NCI-H146 (cell line): Measurements from ENCODE around the gene RRP1B.

Experiments
- DNase-seq: peaks from one replicate; lab custom pipeline; 2025; lab: John Stamatoyannopoulos, UW

RRP1B gene

DNA sequence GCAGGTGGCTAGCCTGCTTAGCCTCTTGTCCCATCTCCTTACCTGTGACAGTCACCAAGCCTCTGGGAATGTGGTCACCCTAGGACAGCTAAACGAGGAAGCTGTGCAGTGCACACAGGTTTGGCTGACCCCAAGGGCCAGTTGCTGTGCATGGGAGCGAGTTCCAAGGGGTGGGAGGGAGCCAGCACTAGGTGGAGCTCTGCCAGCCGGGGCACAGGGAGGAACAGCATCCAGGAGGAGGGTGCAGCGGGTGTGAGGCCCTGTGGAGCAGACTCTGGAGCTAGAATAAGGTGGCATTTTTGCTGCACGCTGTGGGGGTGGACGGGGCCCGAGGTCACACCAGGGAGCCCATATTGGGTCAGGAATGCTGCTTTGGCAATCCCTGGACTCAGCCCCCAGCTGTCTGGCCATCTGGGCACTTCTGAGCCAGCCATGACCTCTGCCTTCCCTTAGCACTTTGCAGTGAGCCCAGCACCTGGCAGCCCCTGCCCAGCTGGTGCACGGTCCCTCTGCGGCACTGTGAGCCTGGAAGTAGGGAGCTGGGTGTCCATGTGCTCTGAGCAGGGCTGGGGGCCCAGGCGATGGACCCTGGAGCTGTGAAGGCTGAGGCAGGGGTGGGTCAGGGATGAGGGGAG is 68.3 kb downstream of the RRP1B start:
- DNase-seq: no peak

DNA sequence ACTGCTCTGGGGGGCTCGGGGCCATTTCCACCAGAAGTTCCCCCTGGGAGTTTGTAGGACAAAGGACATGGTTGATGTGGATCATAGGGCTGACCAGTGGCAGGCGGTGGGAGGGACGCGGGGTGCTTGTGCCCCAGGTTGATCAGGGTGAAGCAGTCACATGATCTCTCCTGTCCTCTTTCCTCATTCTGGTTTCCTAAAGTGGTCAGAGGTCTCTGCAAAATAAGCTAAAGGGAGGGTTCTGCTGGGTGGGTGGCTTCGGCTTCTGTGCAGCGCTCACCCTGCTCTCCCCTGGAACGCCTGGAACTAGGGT is 68.8 kb downstream of the RRP1B start:
- no peak for DNase-seq

DNA sequence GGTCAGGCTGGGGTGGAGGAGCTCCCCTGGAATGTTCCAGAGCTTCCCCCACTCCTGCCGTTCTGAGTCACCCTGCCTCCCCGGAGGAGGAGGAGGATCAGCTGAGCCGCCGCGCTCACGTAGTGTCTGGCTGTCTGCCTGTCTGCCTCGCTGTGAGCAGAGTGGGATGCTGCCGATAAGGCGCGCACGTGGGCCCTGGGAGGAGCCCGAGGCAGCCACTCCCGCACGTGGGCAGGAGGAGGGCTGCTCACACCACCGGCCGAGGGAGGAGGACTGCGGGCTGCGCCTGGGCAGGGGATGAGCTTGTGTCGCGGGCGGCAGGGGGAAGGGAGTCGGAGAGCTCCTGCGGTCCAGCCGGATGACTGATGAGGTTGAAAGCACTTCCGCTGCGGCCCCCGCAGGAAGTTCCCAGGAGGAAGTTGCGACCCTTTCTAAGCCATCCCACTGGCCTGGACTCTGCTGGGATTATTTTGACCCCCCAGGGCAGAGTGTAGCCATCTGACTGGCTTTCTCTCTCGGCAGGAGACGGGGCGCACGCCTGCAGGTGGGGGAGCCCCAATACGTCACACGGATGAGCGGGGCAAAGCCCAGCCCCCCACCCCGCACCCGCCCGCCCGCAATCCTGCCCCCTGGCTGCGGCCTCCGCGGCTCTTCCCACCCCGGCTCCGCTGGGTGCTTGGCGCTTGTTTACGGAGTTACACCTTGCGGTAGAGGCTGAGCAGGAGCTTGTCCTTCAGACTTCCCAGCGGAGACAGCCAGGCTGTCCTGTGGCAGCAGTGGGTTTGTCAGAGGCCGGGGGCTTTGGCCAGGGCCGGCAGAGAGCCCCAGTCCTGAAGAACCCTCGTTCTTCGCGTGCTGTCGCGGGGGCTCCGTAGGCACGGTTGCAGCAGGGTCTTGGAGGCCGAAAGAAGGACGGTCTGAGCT is 69.4 kb downstream of the RRP1B start:
- peak; percentile 81 for DNase-seq

DNA sequence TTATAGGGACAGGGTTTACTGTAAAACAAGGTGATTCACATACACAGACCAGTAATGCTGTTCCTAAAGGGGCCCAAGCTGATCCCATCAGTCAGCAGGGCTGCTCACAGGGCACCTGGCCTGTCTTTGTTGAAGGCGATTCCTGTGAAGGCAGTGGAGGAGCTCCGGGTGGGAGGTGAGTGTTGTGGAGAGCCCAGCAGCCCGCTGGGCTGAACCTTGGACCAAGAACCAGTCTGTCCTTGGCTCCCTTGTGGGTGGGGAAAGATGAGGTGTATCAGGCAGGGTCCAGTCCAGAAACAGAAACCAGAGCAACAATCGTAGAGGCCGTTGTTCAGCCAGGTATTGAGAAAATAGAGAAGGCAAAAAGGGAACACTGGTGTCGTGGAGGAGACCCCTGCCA is 72.1 kb downstream of the RRP1B start:
- DNase-seq: no peak

DNA sequence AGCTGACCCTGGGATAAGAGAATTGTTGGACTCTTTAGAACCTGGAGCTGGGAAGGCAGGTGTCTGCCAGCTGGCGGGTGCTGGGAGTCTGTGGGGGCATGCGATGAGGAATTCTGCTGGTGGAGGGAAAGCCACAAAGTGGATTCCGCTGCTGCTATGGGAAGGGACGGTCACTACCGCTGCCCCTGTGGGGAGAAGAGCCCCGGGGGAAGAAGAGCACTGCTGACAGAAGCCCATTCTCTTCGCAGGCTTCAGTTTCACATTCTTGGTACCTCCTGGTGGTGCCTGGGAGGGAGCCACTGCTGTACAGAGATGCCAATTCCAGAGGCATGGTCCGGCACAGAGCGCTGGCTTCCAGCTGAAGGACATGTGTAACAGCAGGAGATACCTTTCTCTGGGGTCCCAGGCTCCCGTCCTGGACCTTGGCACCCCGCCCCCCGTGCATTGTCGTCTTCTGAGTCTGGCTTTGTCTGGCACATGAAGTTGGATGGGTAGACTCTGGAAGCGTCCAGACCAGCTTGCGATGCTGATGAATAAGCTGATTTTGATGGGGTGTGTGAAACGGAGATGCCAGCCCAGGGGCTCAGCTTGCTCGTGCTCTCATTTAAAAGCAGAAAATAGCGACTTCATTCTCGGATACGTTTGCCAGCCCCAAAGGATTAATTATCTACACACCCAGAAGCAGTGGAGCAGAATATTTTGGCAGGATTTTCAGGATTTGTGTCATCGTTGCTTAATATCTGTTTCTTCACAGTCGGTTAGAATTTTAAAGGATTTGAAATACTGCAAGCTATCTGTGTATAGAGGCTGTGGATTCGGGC is 72.7 kb downstream of the RRP1B start:
- DNase-seq: no peak

DNA sequence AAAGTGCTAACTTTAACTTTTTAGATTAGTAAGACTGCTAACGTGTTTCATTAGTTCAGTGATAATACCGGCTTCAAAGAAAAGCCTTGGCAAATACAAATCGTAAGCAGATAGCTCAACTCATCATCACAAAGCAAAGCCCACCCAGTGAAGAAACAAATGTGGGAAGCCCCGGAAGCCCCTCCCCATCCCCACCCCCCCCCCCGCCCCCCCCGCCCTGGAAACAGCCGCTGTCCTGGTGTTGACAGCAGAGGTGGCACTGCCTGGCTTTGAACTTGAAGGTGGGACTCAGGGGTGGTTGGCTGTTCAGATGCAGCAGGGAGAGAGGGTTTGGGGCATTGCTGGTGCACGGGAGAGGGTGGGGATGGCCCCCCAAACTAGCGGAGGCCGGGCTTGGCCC is 73.7 kb downstream of the RRP1B start:
- DNase-seq: no peak

DNA sequence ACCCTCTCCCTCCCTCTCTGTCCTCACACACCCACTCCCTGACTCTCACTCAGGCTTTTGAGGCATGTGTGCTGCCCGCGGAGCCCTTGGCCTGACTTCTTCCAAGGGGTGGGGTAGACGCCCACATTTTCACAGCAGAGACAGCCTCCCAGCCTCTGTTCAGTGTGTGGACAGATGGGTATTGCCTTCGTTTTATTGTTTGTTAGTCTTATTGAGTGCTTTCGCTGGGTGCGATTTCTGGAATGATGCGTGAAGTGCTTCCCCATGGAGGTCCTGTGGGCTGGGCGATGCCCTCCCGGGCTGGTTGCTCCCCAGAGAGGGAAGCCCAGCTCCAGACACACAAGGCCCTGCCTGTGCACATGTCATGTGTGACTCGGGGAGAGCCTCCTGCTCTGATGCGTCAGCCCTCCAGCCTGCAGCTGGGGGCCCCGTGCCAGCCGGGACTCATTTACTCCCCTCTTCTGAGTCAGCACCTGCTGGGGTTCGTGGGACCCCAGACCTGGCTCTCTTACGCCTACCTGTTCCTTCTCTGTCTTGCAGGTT is 74.2 kb downstream of the RRP1B start:
- DNase-seq: no peak

DNA sequence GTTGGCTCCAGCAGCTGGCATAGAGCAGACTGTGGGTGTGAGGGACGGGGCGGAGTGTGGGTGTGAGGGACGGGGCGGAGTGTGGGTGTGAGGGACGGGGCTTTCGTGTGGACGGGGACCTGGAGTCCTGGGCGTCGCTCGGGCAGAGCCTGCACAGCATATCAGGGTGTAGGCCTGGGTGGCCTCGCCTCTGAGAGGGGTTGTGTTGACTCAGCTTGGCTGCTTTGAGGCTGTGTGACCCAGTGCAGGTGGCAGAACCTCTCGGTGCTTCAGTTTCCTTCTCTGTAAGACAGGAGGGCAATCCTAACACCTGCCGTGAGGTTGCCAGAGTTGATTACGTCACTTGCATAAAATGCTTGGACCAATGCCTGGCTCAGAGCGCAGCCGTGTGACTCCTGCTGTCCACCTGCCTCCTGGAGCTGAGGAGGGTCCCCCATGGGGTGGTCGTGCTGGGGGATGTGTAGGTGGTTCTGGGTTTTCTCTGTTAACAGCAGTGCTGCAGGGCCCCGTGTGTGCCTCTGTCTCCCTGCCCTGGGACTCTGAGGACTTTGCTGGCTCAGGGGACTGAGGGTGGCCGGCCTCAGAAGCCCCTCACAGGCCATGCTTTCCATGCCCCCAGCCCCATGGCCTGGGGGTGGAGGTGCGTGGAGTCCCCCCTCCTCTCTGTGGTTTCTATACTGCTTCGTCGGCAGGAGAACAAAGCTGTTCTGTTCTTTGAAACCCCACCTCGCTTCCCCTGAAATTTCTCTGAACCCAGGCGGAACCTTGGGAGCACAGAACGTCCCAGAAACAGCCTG is 75.0 kb downstream of the RRP1B start:
- DNase-seq: no peak

DNA sequence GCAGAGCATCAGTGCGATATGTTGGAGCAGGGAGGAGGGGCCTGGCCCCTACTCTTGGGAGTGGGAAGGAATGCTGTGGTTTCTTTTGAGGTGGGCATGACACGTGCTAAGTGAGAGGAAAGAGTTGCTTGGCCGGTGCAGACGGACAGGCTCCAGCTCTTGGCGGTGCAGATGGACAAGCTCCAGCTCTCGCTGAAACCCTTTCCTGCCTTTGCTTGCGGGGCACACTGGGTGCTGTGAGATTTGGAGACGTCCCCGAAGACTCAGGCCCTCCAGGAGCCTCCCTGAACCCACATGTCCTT is 75.5 kb downstream of the RRP1B start:
- DNase-seq: no peak

DNA sequence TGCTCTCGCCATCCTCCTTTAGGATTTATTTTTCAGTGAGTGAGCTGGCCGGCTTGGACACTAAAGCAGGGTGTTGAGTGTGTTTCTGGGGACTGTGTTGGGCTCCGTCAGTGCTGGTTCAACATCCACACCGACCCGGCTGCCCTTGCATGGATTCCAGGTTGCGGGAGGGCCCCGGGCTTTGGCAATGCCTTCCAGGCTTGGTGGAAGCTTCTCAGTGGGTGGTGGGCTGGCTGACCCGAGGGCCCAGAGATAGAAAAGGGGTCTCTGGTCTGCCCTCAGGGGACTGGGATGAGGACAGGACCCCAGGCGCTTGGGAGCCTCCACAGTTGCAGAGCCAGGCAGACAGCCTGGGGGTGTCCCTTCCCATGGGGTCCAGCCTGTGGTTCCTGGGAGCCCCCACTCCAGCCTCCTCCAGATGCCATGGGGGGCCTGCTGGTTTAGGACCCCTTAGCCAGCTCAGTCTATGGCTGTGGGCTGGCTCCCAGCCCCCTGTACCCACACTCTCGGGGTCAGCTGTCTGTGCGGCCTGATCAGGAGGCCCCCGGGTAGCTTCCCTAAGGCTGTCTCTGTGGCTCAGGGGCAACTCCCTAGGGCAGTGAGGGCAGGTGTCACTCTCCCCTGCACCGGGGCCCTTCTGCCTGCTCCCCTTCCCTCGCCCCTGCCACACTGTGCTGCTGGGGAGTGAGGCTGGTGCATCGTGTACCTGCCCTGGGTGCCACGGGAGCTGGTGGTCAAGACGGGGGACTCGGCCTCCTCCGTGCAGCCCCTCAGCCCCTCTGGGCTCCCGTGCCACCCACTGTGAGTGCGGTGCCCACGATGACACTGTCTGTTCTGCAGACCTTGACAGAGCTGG is 76.1 kb downstream of the RRP1B start:
- no peak for DNase-seq

DNA sequence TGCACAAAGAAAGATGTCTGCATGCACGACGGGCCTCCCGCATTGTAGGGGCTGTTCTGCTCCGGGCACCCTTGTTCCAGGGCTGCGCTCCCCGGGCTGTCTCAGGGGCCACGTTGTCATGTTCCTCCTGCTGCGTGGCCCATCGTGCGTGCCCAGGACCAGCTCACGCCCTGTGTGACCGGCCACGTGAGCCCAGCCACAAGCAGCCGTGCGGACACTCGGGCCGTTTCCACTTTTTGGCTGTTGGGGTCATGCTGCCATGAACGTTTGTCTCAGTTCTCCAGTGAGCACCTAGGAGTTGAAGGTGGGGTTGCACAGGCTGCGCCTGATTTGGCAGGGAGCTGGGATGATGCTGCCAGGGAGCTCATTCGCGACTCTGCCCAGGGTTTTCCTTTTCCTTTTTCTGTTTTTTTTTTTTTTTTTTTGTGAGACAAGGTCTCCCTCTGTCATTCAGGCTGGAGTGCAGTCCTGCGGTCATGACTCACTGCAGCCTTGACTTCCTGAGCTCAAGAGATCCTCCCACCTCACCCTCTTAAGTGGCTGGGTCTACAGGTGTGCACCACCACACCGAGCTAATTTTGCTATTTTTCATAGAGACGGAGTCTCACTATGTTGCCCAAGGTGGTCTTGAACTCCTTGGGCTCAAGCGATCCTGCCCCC is 77.0 kb downstream of the RRP1B start:
- DNase-seq: no peak

DNA sequence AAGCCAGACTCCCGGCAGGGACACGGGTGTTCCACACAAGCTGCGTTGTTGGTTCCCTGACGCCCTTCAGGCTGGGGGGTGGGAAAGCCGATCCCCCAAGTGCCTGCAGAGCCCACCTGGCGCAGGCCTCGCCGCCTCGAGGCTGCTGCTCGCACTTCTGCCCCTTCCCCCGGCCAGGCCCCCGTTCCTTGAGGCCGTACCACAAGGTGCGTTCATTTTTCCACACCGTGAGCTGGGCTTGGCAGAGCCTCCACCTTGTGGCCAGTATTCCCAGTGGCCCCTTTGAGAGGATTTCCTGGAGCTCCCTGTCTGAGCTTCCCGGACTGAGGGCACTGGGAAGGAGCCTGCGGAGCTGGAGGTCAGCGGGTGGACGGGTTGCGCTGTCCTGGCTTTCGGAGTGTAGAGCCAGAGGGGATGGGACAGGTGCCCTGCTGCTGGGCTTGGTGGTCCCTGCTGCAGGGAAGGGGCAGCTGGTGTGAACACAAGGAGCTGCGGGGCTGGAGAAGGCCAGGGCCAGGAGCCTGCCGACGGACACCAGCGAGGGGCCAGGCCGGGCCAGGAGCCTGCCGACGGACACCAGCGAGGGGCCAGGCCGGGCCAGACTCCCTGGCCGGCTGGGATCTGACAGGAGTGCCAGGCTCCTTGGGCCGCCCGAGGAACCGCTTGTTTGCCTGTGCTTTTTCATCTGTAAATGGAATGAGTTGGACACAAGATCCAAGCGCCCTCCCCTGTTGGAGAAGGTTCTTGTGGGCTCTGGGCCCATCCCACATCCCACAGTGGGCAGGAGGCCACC is 78.0 kb downstream of the RRP1B start:
- DNase-seq: no peak

DNA sequence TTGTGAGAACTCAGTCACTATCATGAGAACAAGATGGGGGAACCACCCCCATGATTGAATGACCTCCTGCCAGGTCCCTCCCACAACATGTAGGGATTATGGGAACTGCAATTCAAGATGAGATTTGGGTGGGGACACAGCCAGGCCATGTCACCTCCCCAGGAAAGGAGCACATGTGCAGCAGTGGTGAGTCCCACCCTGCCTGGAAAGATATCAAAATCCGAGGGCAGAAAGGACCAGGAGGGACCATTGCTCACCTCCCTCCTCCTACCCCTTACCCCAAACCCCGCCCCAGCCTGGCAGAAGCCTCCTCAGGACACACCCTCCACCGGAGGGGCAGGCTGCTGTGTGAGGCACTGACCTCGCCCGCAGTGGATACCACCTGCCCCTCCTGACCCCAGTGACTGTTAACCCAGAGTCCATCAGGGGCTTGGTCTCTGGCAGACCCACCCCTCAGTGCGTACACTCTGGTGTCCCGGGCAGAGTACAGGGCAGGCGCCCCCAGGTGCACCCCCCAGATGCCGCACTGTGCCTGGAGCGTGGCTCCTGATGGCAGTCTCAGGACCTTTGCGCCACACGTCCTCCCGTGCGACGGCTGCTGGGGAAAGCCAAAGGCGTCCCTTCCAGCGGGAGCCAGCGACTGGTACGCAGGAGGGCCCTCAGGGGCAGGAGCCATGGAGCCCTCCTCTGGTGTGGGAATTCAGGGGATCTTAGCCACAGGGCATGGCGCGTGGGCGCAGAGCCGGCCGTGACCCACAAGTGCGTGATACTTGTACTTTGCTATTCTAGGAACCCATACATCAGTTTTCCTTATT is 80.5 kb downstream of the RRP1B start:
- no peak for DNase-seq

DNA sequence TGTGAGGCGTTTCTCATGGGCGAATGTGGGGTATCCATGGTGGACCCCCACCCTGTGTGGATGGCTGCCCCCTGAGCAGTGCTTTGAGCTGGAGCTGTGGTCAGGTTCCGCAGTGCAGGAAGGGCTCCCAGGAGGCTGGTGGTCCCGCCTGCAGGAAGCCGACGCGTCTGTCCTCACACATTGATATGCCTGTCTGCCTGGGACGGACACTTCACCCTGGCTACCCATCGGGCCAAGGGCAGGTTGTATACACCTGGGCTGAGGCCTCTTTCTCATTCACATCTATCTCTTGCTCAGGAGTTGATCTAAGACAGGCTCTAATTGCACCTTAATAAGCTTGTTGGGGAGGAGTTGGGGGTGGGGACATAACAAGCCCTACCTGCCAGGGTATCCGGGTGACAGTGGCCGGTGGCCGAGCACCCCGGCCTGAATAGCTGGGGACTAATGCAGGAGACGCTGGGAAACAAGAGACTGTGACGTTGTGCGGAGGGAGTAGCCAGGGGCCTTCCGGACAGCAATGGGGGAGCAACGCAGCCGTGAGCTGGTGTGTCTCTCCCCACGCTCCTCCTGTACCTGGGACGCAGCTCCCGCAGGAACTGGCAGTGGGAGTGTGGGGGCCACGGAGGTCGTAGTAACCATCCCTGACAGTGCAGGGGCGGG is 81.3 kb downstream of the RRP1B start:
- DNase-seq: peak; percentile 10

DNA sequence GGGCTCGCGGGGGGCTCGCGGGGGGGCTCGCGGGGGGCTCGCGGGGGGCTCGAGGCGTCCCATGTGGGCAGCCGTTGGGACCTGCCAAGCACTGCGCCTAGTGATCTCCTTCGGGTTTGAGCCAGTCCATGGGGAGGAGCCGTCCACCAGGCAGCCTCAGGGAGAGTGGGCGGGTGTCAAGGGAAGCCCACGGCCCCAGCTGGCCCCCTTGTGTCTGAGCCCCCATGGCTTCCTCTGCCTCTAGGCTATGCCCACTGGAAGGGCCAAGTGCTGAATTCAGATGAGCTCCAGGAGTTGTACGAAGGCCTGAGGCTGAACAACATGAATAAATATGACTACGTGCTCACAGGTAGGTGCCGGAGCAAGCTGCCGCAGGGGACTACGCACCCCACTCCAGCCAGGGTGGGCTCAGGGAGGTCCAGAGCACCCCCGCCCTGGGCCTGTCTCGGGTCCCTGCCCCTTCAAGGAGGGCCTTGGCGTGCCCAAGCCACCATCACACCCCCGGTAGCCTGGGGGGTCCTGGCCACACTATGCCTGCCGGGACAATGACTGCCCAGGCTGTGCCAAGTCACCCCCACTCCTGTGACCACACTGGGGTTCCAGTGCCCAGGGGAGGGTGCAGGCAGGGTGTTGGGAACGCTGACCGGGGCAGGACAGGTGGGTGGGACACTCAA is 82.2 kb downstream of the RRP1B start:
- no peak for DNase-seq

DNA sequence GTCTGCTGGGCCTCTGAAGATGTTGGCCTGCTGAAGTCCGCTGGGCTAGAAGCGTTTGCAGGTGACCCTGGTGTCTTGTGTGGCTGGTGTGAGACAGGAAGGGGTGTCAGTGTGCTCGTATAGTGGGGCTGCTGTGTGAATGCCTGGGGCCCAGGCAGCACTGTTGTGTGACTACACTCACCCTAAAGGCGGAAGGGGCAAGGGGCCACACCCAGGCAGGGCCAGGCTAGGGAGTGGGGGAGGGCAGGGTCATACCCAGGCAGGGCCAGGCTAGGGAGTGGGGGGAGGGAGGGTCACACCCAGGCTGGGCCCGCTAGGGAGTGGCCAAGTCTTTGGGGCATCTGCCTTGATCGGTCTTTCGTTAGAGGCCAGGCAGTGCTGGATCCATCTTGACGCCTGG is 84.6 kb downstream of the RRP1B start:
- no peak for DNase-seq

DNA sequence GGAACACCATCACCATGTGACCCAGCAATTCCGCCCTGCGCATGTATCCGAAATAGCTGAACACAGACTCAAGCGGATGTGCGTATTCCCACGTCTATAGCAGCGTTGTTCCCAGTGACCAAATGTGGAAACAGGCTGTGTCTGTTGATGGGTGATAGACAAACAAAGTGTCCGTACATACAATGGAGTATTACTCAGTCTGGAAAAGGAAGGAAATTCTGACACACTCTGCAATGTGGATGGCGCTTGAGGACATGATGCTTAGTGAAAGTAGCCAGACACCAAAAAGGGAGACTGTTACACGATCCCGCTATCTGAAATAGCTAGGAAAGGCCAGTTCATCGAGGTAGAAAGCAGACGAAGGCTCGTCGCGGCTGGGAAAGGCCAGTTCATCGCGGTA is 85.4 kb downstream of the RRP1B start:
- DNase-seq: no peak
